Ecto neural progenitor cell (in vitro differentiated cells): Measurements from ENCODE around the gene HSPG2.
A peak's percentile ranks its signal among the peaks of the same experiment; 100 is the strongest.
"Not testable (repeated sequence)": the region's sequence is repeated elsewhere in the genome, so short reads cannot be mapped to it uniquely, and the experiment has no call there.

ENCODE experiments used
- DNase-seq: peaks from one replicate; pipeline ENCODE4 v3.0.0-alpha.2; 2018; ENCODE audit warnings: low spot score

Gene HSPG2

DNA sequence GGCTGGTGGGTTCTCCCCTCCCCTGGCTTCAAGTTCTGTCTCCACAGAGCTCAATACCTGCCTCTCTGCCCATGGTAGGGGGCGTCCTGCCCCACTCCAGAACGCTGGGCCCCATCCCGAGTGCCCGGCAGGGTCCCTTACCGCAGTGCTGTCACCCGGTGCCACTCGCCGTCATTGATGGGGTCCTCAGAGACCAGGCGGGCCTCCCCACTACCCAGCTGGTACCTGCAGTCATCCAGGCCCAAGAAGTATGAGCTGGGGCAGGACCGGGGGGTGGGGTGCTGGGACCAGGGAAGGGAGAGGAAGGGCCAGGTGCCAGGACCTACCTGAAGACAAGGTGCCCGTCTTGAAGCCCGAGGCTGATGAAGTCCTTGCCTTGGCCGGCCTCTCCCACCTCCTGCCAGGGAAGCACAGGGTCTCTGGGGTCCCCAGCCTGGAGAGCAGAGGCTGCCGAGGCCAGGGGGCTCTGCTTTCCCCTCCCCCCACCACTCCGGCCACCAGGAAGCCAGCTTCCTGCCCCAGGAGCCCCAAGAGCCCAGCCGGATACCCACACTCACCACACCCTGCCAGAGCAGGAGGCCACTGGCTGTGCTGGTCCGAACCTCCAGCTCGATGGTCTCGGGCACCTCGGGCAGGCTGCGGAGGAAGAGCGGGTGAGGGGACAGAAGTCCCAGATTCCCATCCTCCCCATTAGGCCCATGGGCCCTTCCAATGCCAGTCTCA, 113.0 kb downstream of the HSPG2 start:
- DNase-seq = no peak

DNA sequence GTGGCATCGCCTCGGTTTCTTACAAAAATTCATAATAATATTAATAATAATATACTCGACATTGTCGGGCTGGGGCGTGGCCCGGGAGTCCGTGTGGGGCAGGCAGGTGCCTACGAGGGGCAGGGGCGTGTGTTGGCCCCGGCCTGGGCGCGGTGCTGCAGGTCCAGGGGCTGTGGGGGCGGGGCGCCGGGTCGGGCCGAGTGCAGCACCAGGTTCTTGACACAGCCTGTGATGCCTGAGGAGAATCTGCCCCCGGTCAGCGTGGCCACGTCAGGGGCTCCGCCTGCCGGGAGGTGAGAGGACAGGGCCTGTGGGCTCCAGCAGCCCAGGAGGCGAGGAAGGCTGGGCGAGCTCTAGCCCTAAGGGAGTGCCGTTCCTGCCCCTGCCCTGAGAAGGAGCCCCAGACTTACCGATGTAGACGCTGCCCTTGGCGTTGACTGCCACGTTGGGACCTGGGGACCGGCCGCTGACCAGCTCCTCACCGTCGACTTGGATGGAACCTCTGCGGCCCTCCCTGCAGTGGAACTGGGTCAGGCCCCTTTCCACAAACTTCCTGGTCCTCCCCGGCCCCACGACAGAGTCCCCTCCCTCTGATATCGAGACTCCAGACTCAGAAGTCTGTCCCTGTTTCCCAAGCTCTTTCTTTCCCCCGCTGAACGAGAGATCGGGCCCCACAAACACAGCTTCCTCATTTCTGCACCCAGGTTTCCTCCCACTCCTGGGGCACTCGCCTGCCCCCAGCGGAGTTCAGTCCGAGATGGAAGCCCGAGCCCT, 113.7 kb downstream of the HSPG2 start:
- DNase-seq = no peak

DNA sequence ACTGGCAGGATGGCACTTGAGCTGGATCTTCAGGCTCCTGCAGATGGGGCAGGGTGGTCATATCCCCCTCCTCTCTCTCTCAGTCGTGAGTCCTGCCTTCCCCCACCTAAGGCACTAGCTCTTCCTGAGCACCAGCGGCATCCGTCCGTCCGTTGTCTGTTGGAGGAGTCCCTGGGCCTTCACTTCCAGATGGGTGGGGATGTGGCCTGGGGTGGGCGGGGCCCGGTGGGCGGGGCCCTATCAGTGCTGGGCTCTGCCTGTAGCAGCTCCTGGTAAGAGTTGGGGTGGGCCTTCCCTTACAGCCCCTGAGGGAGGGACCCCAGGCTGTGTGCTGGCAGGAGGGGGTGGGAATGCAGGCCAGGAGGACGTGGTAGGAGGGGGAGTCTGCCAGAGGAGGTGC, 114.8 kb downstream of the HSPG2 start:
- peak; percentile 76 for DNase-seq

DNA sequence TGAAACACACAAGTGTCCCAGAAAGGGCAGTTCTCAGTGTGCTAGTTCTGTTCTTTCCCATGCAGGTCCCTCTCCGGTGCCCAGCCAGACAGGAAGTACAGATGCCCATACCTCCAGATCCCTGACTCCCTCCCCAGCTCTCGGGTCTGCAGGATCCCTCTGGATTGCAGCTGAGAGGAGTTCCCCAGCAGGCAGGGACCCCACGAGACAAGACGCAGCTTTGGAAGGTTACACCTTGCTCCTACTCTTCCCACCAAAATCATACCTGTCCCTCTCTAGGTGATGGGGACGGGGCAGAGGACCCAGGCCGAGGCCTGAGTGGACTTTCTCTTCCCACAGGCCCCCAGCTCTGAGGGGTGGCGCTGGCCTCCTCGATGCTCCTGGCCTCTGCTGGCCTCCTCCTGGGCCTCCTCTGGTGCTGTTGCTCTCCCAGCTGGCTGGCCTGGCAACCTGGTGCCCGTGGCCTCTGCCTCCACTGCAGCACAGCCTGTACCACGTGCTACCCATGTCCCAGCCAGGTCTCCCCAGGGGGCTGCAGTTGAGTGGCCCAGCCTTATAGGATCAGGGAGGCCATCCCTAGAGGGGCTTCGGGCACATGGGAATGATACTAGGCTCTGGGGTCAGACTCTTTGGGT, 115.6 kb downstream of the HSPG2 start:
- DNase-seq = no peak

DNA sequence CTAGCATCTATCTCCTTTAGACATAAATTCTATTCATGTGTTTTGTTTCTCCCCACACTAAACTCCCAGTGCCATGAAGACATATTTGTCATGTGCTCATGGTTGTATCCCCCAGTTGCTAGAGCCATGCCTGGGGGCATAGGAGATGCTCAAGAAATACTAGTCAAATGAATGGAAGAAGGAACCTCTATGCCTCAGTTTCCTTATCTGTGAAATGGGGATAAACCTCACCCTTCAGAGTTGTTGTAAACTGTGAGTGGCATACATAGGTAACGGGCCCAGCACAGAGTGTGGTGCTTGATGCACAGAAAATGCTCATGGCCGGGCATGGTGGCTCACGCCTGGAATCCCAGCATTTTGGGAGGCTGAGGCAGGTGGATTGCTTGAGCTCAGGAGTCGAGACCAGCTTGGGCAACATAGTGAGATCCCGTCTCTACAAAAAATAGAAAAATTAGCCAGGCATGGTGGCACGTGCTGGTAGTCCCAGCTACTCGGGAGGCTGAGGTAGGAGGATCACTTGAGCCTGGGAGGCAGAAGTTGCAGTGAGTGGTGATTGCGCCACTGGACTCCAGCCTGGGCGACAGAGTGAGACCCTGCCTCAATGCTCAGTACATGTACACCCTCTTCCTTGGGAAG, 116.4 kb downstream of the HSPG2 start:
- no peak for DNase-seq

DNA sequence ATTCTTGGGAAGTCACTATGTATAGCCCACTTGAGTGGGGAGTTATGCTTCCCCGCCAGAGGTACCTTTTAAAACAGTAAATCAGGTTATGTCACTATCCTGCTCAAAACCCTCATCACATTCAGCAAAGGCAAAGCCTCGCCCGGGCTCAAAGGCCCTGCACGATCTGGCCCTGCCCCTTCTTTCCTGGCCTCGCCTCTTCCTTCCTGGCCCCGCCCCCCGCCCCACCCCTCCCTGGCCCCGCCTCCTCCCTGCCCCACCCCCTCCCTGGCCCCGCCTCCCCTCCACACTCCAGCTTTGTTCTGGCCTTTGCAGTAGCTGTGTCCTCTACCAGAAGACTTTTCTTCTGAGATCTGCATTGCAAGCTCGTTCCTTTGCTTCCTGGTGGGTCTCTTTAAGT, 118.5 kb downstream of the HSPG2 start:
- peak; percentile 81 for DNase-seq

DNA sequence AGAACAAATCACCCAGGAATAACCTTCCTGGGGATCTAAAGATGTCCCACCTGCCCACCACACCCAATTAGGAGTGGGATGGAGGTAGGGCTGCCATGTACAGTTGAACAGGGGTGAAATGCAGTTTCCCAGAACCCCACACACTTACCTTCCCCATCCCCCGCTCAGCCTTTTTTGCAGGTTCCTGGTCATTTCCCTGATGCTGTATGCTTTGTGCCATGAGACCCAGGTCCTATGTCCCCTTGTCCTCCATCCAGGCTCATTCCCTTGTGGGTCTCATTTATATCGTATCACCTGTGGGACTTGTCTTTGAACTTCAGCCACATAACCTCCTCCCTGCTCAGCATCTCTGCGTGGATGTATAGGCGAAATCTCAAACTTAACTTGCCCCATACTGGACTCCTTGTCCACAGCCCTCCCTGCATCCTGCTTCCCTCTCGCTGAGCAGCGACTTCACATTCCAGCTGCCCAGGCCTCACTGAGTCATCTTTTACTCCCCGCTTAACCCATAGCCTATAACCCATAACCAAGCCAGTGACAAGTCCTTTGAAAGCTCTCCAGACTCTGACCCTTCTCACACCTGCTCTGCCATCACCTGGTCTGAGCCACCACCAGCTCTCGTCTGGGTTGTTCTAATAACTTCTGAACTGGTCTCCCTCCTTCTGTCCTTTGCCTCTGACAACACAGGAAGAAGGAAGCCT, 120.4 kb downstream of the HSPG2 start:
- DNase-seq = no peak

DNA sequence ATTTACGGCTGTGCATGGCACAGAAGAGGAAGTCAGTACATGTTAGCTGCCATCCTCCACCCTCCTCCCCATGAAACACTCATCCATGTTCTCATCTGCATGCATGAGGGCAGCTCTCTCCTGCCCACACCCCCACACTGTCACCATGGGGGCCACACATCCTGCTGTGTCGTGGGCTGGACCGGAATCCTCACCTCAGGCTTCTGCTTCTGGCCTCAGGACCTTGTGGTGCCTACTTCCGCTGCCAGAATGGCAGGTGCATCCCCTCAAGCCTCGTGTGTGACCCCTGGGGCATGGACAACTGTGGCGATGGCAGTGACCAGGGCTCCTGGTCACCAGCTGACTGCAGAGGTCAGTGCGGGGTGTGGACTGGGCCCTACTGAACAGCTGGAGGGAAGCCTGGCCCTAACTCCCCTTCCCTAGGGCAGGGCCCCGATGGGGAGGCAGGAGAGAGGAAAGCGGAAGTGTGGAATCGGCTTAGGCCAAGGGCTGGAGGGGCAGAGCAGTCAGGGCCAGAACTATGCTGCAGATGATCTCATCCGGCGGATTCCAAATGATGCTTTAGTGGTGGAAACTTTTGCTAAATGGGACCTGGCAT, 121.3 kb downstream of the HSPG2 start:
- no peak for DNase-seq

DNA sequence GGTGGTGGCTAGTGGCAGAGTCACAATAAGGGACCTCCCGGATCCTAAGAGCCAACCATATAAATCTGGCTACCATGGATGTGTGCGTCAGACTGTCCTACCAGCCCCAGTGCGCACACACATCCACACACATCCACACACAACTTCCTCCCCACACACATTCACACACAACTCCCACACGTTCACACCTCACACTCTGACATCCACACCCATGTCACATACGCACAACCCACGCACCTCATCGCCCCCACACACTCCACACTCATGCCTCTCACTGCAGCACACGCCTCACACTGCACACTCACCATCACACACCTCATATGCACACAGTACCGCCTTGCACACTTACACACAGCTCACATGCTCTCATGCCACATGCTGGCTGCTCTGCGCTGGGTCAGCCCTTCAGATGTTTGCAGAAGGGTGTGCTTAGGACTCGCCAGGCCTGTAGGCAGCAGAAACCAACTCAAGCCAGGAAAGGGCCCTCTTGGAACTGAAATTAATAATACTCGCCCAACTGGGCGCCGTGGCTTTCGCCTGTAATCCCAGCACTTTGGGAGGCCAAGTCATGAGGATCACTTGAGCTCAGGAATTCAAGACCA, 122.0 kb downstream of the HSPG2 start:
- DNase-seq = no peak

DNA sequence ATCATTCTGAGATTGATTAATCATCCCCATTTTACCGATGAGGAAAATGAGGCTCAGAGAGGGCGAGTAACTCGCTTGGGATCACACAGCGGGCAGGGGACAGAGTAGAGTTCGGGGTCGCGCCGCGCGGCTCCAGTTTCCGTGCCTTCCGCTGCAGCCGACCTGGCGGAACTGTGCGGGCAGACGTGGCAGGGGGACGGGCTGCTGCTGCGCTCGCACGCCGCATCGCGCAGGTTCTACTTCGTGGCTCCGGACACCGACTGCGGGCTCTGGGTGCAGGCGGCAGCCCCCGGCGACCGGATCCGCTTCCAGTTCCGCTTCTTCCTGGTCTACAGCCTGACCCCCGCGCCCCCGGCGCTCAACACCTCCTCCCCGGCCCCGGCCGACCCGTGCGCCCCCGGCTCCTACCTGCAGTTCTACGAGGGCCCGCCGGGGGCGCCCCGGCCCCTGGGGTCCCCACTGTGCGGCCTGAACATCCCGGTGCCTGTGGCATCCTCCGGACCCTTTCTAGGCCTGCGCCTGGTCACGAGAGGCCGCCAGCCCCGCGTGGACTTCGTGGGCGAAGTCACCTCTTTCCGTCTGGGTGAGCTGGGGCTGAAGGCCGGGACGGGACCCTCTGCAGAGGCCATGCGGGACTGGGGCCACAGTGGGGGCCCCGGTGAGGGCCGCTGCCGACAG, 122.7 kb downstream of the HSPG2 start:
- peak; percentile 86 for DNase-seq

DNA sequence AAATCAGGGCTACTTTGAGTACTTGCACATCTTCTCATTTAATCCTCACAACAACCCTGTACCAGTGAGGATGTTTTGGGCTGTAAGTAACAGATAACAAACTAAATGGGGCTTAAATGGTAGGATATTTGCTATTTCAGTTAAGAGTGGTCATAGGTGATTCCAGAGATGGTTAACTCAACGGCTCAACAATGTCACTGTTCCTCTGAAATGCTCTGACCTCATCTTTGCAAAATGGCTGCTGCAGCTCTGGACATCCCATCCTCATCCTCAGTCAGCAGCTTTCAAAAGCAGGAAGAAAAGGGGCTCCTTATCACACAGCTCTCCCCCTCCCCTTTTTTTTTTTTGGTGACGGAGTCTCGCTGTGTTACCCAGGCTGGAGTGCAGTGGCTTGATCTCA, 123.6 kb downstream of the HSPG2 start:
- DNase-seq = no peak

DNA sequence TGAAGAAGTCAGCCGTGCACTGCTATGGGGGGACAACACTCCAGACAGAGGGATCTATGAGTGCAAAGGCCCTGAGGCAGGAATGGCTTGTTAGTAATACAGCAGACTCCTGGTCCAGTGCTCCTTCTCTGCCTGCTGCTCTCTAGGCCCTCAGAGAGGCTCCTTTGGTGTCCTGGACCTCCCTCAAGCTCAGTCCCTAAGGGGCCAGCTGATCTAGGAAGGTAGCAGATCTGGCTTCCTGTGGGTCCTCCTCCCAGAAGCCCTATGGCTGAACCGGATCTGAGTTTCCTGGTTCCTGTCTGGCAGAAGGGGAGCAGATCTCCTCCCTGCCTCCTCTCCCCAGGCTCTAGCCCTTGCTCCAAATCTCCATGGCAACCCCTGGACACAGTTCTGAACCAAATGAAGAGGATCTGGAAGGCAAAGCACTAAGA, 125.2 kb downstream of the HSPG2 start, which contains the start of gene LDLRAD2:
TSS of gene LDLRAD2 (plus strand) at position 391 of the 431 bp plus-strand sequence. CDS start 187 bp downstream, outside the sequence.
- DNase-seq = no peak

DNA sequence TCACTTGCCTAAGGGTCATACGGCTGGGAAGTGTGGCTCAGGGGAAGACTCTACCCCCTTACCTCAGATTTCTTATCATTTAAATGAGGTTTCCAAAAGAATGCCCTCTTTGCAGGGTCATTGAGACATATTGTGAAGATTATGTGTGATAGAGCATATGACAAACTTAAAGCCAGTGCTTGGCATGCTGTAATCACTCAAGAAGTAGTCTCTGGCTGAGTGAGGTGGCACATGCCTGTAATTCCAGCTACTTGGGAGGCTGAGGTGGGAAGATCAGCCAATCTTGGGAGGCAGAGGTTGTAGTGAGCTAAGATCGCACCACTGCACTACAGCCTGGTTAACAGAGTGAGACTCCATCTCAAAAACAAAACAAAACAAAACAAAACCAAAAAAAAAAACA, 132.6 kb downstream of the HSPG2 start:
- no peak for DNase-seq

DNA sequence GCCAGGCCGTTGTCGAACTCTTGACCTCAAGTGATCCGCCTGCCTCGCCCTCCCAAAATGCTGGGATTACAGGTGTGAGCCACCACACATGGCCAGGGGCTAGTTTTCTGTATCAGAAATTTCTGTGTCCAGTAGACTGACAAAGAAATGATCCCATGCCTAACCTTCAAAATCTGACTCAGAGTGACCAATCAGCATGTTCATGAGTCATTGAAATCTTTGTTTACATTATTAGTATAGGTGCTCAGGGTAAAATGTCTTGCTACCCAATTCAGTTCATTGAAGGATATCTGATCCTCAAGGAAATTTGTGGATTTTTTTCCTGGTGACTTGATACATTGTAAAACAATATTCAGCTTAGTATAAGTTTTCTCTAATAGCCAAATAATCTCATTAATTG, 136.0 kb downstream of the HSPG2 start:
- DNase-seq = no peak

DNA sequence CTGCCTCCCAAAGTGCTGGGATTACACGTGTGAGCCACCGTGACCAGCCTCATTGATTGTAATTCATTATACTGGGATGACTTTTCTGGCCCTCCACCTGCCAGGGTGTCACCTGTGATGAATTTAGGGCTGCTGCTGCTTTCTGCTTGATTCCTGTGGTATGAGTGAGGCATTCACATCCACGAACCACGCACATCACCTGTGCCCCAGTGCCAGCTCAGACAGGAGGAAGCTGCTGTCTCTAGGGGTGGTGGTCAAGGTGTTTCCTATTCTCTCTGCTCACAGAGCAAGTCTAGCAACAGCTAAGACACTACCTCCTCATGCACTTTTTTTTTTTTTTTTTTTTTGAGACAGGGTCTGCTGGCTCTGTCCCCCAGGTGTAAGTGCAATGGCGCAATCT, 137.4 kb downstream of the HSPG2 start:
- no peak for DNase-seq

DNA sequence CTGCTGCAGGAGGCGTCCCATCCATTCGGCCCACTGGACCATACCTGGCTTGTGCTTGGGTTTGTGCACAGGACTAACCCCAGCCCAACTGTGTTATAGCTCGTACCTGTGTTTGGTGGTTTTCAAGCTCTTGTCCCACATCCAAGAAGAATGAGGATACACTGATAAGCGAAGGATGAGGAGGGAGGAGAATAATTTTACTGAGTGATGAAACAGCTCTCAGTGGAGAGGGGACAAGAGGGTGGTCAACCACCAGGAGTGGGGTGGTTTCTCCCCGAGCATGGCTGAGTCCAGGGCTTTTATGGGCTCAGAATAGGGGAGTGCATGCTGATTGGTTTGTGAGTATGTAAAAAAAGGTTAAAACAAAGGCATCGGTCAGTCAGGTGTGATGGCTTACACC, 142.0 kb downstream of the HSPG2 start:
- no peak for DNase-seq

DNA sequence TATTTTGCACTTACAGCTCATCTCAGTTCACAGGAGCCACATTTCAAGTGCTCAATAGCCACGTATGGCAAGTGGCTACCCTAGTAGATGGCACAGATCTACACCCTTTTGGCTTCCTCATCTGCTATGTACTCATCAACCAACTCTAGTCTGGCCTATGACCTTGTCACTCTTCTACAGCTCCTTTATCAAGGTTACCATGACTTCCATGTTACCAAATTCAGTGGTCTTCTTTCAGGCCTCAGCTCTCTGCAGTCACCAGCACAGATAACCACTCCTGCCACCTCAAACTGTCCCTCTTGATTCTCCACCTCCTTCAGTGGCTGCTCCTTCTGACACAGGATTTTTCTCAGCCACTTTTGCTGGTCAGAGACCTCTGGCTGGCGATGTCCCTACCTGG, 142.5 kb downstream of the HSPG2 start:
- no peak for DNase-seq

DNA sequence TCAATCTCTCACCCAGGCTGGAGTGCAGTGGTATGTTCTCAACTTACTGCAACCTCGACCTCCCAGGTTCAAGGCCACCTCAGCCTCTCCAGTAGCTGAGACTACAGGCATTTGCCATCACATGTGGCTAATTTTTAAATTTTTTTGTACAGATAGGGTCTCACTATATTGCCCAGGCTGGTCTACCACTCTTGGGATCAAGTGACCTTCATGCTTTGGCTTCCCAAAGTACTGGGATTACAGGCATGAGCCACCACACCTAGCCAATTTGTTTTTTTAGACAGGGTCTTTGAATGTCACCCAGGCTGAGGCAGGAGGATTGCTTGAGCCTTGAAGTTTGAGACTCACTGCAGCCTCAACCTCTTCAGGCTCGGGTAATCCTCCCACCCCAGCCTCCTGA, 144.0 kb downstream of the HSPG2 start:
- no peak for DNase-seq

DNA sequence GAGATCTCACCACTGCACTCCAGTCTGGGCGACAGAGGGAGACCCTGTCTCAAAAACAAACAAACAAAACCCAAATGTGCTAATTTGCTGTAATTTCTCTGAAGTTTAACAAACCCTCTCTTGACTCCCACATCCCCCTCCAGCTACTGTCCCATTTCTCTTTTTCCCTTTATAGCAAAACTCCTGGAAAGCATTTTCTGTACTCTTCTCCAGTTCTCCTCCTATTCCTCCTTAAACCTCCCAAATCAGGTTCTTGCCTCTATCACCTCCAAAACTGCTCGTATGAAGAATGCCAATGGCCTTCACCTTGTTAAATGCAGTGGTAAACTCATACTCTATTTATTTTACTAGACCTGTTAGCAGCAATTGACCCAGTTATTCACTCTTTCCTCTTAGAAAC, 150.5 kb downstream of the HSPG2 start:
- no peak for DNase-seq

DNA sequence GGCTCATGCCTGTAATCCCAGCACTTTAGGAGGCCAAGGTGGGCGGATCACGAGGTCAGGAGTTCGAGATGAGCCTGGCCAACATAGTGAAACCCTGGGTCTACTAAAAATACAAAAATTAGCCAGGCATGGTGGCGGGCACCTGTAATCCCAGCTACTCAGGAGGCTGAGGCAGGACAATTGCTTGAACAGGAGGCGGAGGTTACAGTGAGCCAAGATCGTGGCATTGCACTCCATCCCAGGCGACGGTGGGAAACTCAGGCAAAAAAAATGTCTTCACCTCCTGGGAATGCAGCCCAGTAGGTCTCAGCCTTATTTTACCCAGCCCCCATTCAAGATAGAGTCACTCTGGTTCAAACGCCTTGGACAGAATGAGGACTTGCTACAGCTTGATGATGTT, 151.3 kb downstream of the HSPG2 start:
- not testable (repeated sequence) for DNase-seq
